Smooth muscle cell of the brain vasculature (primary cell): Measurements from ENCODE around the gene ZNF22.

Experiments
- DNase-seq: peaks from one replicate; pipeline ENCODE4 v3.0.0-alpha.2; 2012; ENCODE audit warnings: low read depth, low spot score

ZNF22 gene

GRCh38 chr10:45000752-45001380 is at the start of gene ZNF22:
TSS of gene ZNF22 (plus strand) at chr10:45000923. CDS start at chr10:45003369, 2,446 bp downstream.
- DNase-seq: no peak

GRCh38 chr10:44951576-44952226 is 49.0 kb upstream of the ZNF22 start:
- no peak for DNase-seq

DNA sequence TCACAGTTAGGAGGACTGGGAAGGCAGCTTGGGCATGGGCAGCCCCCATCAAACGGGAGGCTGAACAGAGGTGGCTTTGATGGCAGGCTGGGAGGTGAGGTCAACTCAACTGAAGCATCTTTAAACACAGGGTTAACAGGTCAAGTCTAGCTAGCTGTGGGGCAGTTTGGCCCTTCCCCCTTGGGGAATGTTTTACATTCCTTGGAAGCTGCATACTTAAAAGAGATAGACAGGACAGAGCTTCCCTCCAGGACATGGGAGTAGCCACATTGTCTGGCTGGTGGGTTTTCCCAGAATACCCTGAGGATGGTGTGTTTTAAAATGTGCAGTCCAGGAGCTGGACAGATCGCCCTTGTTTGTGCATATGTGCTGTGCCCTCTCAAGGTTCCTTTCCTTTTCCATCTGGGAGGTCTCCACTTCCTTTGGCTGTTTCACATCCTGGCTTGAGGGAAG is 47.9 kb upstream of the ZNF22 start:
- DNase-seq: no peak

GRCh38 chr10:44954042-44954441 is 46.7 kb upstream of the ZNF22 start:
- DNase-seq: no peak

DNA sequence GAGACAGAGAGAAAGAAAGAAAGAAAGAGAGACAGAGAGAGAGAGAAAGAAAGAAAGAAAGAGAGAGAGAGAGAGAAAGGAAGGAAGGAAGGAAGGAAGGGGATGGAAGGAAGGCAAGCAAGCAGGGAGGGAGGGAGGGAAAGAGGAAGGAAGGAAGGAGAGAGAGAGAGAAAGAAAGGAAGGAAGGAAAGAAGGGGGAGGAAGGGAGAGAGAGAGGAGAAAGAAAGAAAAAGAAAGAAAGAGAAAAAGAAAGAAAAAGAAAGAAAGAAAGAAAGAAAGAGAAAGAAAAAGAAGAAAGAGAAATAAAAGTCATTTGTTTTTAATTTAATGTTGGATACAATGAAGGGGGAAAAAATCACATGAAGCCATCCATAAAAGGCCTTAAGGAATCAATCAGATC is 45.8 kb upstream of the ZNF22 start:
- no peak for DNase-seq

- no peak for DNase-seq
These were observed 45.2 kb upstream of the ZNF22 start for GRCh38 chr10:44955413-44956070.

GRCh38 chr10:44956226-44956625 is 44.5 kb upstream of the ZNF22 start:
- DNase-seq: no peak

GRCh38 chr10:44956717-44957706 is 43.7 kb upstream of the ZNF22 start:
- no peak for DNase-seq

DNA sequence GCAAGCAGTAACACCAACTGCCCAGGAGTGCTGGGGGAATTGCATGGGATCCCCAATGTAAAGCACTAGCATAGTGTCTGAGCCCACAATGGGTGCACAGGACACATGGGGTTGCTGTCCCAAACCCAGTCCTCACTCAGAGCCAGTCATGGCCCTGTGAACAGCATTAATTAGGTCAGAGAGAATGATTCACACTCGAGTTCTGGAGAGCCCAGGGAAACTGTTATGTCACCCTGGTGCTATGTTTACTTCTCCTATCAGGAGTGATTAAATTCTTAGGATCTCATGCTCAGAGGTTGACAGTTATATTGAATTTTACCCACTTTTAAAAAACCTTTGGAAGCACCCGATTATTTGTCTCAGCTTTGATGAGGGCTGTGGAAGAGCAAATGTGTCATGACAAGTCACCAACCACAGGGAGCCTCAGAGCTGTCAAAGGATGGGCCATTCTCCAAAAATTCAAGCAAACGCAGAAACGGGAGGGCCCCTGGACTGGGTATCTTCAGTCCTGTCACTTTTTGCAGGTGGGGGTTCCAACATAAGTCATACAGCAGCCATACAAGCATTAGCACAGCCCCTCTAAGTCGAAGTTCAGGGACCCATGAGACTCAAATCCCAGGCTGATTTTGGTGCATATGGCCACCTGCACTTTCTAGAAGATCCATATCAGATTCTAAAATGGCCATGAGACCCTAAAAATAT is 42.4 kb upstream of the ZNF22 start:
- no peak for DNase-seq

DNA sequence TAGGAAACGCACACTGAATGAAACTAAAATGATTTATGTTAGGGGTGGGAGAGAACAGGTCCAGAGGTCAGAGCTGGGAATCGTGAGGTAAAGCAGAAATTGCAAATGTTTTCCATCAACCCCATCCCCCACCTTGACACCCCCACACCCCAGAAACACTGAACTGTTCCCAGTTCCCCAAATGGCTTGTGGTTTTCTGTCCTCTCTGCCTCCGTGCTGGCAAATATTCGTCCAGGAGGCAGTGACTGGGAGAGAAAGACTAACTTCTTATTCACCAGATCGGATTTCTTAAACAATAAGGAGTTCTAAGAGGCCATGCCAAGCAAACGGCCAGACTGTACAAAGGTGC is 41.9 kb upstream of the ZNF22 start:
- no peak for DNase-seq

DNA sequence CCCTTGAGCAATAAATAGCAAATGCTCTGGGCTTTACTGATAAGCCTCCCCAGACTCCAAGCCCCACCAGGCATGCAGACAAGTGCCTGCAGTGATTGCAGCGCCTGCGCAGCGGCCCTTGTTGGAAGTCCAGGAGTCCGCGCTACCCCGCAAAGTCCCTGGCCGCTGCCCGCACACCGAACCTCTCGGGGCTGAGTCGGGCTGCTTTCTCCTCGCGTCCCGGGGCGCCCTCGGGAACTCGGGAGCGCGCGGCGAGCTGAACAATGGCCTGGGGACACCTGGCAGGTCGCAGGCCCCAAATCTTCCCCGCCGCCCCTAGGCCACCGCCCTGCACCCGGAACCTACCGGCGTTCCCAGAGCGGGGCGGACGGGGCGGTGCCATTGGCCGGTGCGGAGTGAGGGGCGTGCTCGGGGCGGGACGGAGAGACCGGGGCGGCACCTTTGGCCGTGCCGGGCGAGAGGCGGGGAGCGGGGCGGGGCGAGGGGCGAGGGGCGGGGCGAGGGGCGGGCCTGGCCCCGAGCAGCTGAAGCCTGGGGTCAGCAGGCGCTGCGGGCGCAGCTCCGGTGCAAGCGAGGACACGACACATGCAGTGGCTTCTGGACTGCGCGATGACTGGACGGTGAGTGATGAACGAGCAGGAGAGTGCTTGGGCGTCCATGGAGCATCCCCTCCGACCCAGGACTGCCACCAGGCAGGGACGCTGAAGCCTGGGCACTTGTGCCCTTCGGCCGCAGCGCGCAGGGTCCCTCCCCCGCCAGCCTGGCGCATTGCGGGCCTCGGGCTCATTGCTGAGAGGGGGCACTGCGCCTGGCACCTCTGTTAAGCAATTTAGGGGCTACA is 41.3 kb upstream of the ZNF22 start, which contains the start of gene RASSF4:
RASSF4 (plus strand) TSS at position 556 of the 841 bp plus-strand sequence. CDS start 10,401 bp downstream, outside the sequence.
- no peak for DNase-seq

DNA sequence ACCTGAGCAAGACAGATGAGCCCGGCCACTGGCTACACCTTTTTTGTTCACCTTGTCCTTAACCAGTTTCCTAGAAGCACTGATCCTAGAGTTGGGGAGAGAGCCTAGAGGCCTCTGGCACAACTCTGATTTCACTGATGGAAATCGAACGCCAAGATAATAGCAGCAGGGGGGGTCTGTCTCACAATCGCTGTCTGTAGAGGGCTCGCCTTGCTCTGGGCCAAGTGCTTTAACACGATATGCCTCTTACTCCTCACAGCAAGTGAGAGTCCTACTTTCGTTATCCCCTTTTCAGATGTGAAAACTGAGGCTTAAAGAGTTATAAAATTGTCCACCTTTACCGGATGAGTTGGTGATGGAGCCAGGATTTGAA is 40.6 kb upstream of the ZNF22 start:
- DNase-seq: no peak

DNA sequence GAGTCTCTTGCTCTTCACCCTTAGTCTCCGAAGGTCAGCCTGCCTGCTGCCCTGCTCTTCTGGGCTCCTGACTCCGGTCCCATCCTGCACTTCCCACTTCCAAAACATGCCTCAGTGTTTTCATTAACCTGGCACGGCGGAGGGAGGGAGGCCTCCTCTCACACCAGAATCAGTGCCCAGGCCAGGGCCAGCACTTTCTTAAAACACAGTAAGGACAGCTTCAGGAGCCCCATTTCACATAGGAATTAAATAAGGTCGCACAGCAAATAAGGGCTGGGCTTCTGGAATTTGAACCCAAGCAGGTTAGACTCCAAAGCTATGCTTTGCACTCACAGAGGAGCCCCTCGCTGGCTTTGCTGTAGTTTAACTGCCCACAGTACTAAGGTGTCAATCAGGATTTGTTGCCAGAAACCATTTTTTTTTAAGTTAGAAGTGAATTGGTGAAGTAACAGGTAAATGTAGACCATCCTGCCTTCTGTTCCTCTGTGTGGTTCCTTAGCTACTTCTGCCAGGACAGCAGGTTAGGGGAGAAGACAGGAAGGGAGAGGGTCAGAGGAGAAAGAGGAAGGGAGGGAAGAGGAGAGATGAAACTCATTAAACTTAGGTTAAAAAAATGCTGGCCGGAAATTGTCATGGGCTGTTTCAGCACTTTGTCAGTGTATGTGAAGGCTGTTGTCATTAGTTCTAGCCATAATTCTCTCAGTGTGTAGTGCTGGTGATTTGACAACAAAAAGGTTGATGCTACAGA is 40.1 kb upstream of the ZNF22 start:
- DNase-seq: no peak

- DNase-seq: no peak
These were observed 39.5 kb upstream of the ZNF22 start for GRCh38 chr10:44961230-44961571.

- DNase-seq: no peak
These were observed 38.6 kb upstream of the ZNF22 start for GRCh38 chr10:44961931-44962750.

GRCh38 chr10:44962870-44963738 is 37.6 kb upstream of the ZNF22 start:
- DNase-seq: no peak

DNA sequence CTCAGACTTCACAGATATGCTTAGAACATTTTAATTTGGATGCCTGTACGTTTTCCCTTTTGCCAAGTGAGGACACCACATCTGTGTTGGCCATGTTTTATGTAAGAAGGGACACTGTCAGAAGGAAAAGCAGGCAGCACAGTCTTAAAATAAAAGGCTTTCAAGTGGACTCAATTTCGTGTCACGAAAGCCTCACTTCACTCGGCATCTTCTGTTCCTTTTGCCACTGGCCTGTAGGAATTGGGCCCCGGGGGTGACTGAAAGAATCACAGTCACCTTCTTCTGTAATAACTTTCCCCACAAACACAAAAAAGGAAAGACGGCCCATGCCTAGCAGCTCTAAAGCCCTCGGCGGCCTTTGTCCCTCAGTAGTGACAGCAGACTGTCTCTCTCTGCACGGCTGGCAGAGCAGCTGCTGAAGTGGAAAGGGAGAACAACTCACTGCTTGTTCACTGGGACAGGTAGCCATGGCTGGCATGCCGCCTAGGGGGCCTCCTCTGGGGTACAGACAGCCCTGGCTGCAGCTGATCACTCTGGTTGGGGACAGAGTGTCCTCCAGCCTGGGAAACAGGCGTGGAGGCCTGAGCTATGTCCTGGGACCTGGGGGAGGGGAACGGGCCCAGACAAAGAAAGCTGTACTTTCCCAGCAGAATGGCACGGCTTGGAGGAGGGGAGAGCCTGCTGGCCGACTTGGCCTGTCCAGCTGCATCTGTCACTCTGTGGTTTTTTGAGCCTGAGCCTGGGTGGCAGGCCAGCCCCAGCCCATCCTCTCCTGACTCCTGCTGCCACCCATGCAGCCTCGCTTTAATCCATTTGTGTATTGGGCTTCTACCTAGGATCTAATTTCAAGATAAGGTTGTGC is 36.7 kb upstream of the ZNF22 start:
- no peak for DNase-seq
